ENCODE measurements around the gene TBC1D3H.
"Not testable (repeated sequence)": the region's sequence is repeated elsewhere in the genome, so short reads cannot be mapped to it uniquely, and the experiment has no call there.

The TBC1D3H gene

GRCh38 chr17:36388385-36389245 is at the start of gene TBC1D3H:
TBC1D3H (minus strand) TSS chr17:36388435; CDS start chr17:36386895, 1,540 bp downstream.
- DNase-seq, result not testable (repeated sequence)

- DNase-seq, result not testable (repeated sequence)
These were observed 40.7 kb upstream of the TBC1D3H start for GRCh38 chr17:36428891-36429290.

- DNase-seq, result not testable (repeated sequence)
These were observed 27.1 kb upstream of the TBC1D3H start for GRCh38 chr17:36415180-36415941.

- not testable (repeated sequence) for DNase-seq
These were observed 2.9 kb upstream of the TBC1D3H start for GRCh38 chr17:36390943-36391645.

GRCh38 chr17:36375938-36376337 is 12.3 kb downstream of the TBC1D3H start:
- DNase-seq, result not testable (repeated sequence)

- DNase-seq, result not testable (repeated sequence)
These were observed 25.7 kb downstream of the TBC1D3H start for GRCh38 chr17:36362496-36362895.

All from amygdala (tissue), 56 donors.